ENCODE data around the gene SUN1. TPM values are rescaled to one million over a fixed set of nuclear protein-coding genes. Genes with fewer than 3 reads are reported as not detected.

The SUN1 gene
- total and polyA plus RNA-seq, 2 donors (not counting 1 experiment from before 2014, with no cell fraction given), result 198 to 254 TPM

GRCh38 chr7:902996-903395 lies 70.7 kb downstream of the SUN1 start:
- H3K4me3 ChIP-seq (ENCODE audit: control extremely low read depth in 1 of 5, extremely low read depth in 1 of 5, insufficient read depth in 1 of 5, low read depth in 2 of 5, low read length in 4 of 5), result no peak overlapping the region
- H2AFZ ChIP-seq (ENCODE audit: insufficient read depth, low read depth, low read length, poor library complexity, severe bottlenecking), result no peak overlapping the region
- peaks cover 0 to 5% (median 0%) of the 10 kb centered on the region in 3 donors for H3K9me3 ChIP-seq (ENCODE audit: control extremely low read depth in 1 of 3, control insufficient read depth in 2 of 3, insufficient read depth in 1 of 3, low read length in 2 of 3)
- H3K36me3 ChIP-seq (replicated peaks in 1 of 2; ENCODE audit: control extremely low read depth in 1 of 2, control insufficient read depth in 1 of 2, extremely low read depth in 1 of 2, insufficient read depth in 2 of 2, low read length in 1 of 2), result no peaks in the 10 kb centered on the region
- CTCF ChIA-PET, result no interaction called here
- no peak overlapping the region for H3K4me3 Mint-ChIP-seq
- no peak overlapping the region for H3K27ac ChIP-seq (ENCODE audit: low read length in 2 of 2)
- H3K4me2 ChIP-seq (replicated peaks; ENCODE audit: low read depth, low read length, poor library complexity, severe bottlenecking), result no peak overlapping the region
- H3K9me3 Mint-ChIP-seq (ENCODE audit: insufficient read depth), result no peaks in the 10 kb centered on the region
- POLR2A ChIA-PET, result no interaction called here
- no peaks in the 10 kb centered on the region for H3K27me3 ChIP-seq (replicated peaks in 1 of 4; ENCODE audit: control extremely low read depth in 1 of 4, control insufficient read depth in 3 of 4, insufficient read depth in 4 of 4, low read length in 3 of 4)
- no peaks in the 10 kb centered on the region for H3K4me1 Mint-ChIP-seq
- H3K79me2 ChIP-seq (ENCODE audit: control insufficient read depth, insufficient read depth, low read length), result no peaks in the 10 kb centered on the region
- no peak overlapping the region for H3K27ac Mint-ChIP-seq
- peaks cover 9% of the 10 kb centered on the region for H3K27me3 Mint-ChIP-seq
- peaks cover 0 to 5% of the 10 kb centered on the region in 2 donors for H3K4me1 ChIP-seq (ENCODE audit: control insufficient read depth in 2 of 2, insufficient read depth in 2 of 2, low read length in 2 of 2)
- WGBS (ENCODE audit: insufficient coverage), result 92% methylated on average over 22 of the region's 22 CpGs
- H3K9ac ChIP-seq (ENCODE audit: low read length), result no peak overlapping the region
- no peaks in the 10 kb centered on the region for H4K20me1 ChIP-seq (ENCODE audit: control insufficient read depth, insufficient read depth, low read length, poor library complexity, severe bottlenecking)
- TF ChIP-seq EZH2 (IDR thresholded peaks at IDR 0.05; ENCODE audit: borderline replicate concordance, insufficient read depth, low read depth, low read length, poor library complexity, severe bottlenecking) (no peak), CTCF (IDR thresholded peaks at IDR 0.05) (no peak)
- no peak for DNase-seq
- ATAC-seq (ENCODE audit: low read depth), result no peak
- intact Hi-C loops (cut with micrococcal nuclease), result no loop called here

- 89% methylated on average over 33 of the region's 37 CpGs for WGBS (ENCODE audit: insufficient coverage)
- Mint-ChIP-seq H3K4me3 (no peak overlapping the region), H3K27me3 (peaks cover 9% of the 10 kb centered on the region), H3K27ac (no peak overlapping the region), H3K9me3 (ENCODE audit: insufficient read depth) (no peaks in the 10 kb centered on the region), H3K4me1 (peaks cover 5% of the 10 kb centered on the region)
- Histone ChIP-seq H3K9ac (ENCODE audit: low read length) (no peak overlapping the region), H3K79me2 (ENCODE audit: control insufficient read depth, insufficient read depth, low read length) (no peaks in the 10 kb centered on the region), H3K4me1 (ENCODE audit: control insufficient read depth in 2 of 2, insufficient read depth in 2 of 2, low read length in 2 of 2) (peaks cover 0 to 5% of the 10 kb centered on the region in 2 donors), H3K27me3 (replicated peaks in 1 of 4; ENCODE audit: control extremely low read depth in 1 of 4, control insufficient read depth in 3 of 4, insufficient read depth in 4 of 4, low read length in 3 of 4) (no peaks in the 10 kb centered on the region), H3K36me3 (replicated peaks in 1 of 2; ENCODE audit: control extremely low read depth in 1 of 2, control insufficient read depth in 1 of 2, extremely low read depth in 1 of 2, insufficient read depth in 2 of 2, low read length in 1 of 2) (no peaks in the 10 kb centered on the region), H3K9me3 (ENCODE audit: control extremely low read depth in 1 of 3, control insufficient read depth in 2 of 3, insufficient read depth in 1 of 3, low read length in 2 of 3) (peaks cover 0 to 5% (median 0%) of the 10 kb centered on the region in 3 donors), H3K4me2 (replicated peaks; ENCODE audit: low read depth, low read length, poor library complexity, severe bottlenecking) (no peak overlapping the region), H4K20me1 (ENCODE audit: control insufficient read depth, insufficient read depth, low read length, poor library complexity, severe bottlenecking) (no peaks in the 10 kb centered on the region), H3K27ac (ENCODE audit: low read length in 2 of 2) (no peak overlapping the region), H2AFZ (ENCODE audit: insufficient read depth, low read depth, low read length, poor library complexity, severe bottlenecking) (no peak overlapping the region), H3K4me3 (ENCODE audit: control extremely low read depth in 1 of 5, extremely low read depth in 1 of 5, insufficient read depth in 1 of 5, low read depth in 2 of 5, low read length in 4 of 5) (no peak overlapping the region)
- ChIA-PET CTCF (no interaction called here), POLR2A (no interaction called here)
- TF ChIP-seq EZH2 (IDR thresholded peaks at IDR 0.05; ENCODE audit: borderline replicate concordance, insufficient read depth, low read depth, low read length, poor library complexity, severe bottlenecking), result no peak
- no peak for TF ChIP-seq CTCF (IDR thresholded peaks at IDR 0.05)
- ATAC-seq (ENCODE audit: low read depth), result no peak
- no peak for DNase-seq
- intact Hi-C loops (cut with micrococcal nuclease), result no loop called here
Measured at GRCh38 chr7:903921-904755, 71.9 kb downstream of the SUN1 start.
